A549 (cell line): Measurements from ENCODE around the gene SYT5. TPM values are rescaled to one million over a fixed set of nuclear protein-coding genes. Genes with fewer than 3 reads are reported as not detected.

Experiments used
- ATAC-seq, 2 experiments: fragments of 200-7000 bp in 1 of 2; fragments of >200 bp in 1 of 2; cut with Nextera tagmentation in 1 of 2; cut with Tn5 transposase in 1 of 2; 3 replicates each; pipeline versions ENCODE4 v1.8.0 to v1.9.1; 2018 to 2020; ENCODE audit warnings: mild to moderate bottlenecking in 1 of 2, moderate library complexity in 1 of 2
- CTCF ChIA-PET: fragments of 300-600 bp; sonication (Branson Sonifier 250); formaldehyde crosslinking; extraction: SDS; loops from one replicate; lab custom pipeline; 2021; ENCODE audit warnings: antibody characterized with exemption, inconsistent platforms; lab: Yijun Ruan, JAX
- POLR2A ChIA-PET: fragments of 350-600 bp; formaldehyde crosslinking; extraction: SDS; loops from one replicate; lab custom pipeline; 2021; ENCODE audit warnings: antibody characterized with exemption, inconsistent platforms; lab: Yijun Ruan, JAX
- DNase-seq, 2 experiments: peaks; one replicate each; pipeline versions ENCODE4 v3.0.0 to v3.0.0-alpha.2; 2011 to 2016; ENCODE audit warnings: low read depth in 1 of 2, low spot score in 1 of 2
- FAIRE-seq: peaks from 2 replicates; lab custom pipeline; 2011; peaks lifted over from hg19 to GRCh38; lab: Jason Lieb, UNC
- H3K27ac ChIP-seq, 2 experiments: fragments of >200 bp; sonication (Bioruptor Twin); formaldehyde crosslinking; 3 replicates each; pipeline ENCODE4 v1.5.1; 2016 to 2017
- H3K4me1 ChIP-seq: fragments of >200 bp; sonication (Bioruptor Twin); formaldehyde crosslinking; 3 replicates; pipeline ENCODE4 v1.6.1; 2016
- H3K4me2 ChIP-seq: fragments of >200 bp; sonication (Bioruptor Twin); formaldehyde crosslinking; 3 replicates; pipeline ENCODE4 v1.6.1; 2016
- H3K4me3 ChIP-seq: fragments of >200 bp; sonication (Bioruptor Twin); formaldehyde crosslinking; 3 replicates; pipeline ENCODE4 v1.5.1; 2016
- H3K9me3 ChIP-seq: fragments of >200 bp; sonication (Bioruptor Twin); formaldehyde crosslinking; 3 replicates; pipeline ENCODE4 v1.6.1; 2016
- ATOH8 ChIP-seq: fragments of 250-450 bp; sonication (Bioruptor Pico); IDR thresholded peaks from 2 replicates; pipeline ENCODE4 v1.5.0; 2020; ENCODE audit warnings: low read depth, mild to moderate bottlenecking, moderate library complexity
- BCL3 ChIP-seq: fragments of >200 bp; sonication (Bioruptor Twin); formaldehyde crosslinking; IDR thresholded peaks from 3 replicates; pipeline ENCODE4 v1.6.1; 2016
- CBX2 ChIP-seq: fragments of 200-600 bp; sonication (generic); IDR thresholded peaks from 2 replicates; pipeline ENCODE4 v1.6.1; 2016; ENCODE audit warnings: low read depth, mild to moderate bottlenecking, borderline replicate concordance
- CEBPB ChIP-seq, 2 experiments: fragments of >200 bp in 1 of 2; sonication (Bioruptor Twin) in 1 of 2; formaldehyde crosslinking in 1 of 2; IDR thresholded peaks; 2 replicates each; pipeline ENCODE4 v1.6.1; 2012 to 2016
- CHD2 ChIP-seq: fragments of 150-350 bp; IDR thresholded peaks from 2 replicates; pipeline ENCODE4 v1.6.1; 2014; ENCODE audit warnings: low read length; ENCODE audit not compliant: partially characterized antibody
- CTCF ChIP-seq: fragments of >200 bp; sonication (Bioruptor Twin); formaldehyde crosslinking; IDR thresholded peaks from 3 replicates; pipeline ENCODE4 v1.5.1; 2016
- E2F6 ChIP-seq: IDR thresholded peaks from 2 replicates; pipeline ENCODE4 v1.6.1; 2012; ENCODE audit warnings: low read depth, borderline replicate concordance
- EHF ChIP-seq: fragments of 250-450 bp; sonication (Bioruptor Pico); IDR thresholded peaks from 2 replicates; pipeline ENCODE4 v1.5.0; 2020; ENCODE audit warnings: mild to moderate bottlenecking
- ESRRA ChIP-seq: fragments of 150-350 bp; IDR thresholded peaks from 2 replicates; pipeline ENCODE4 v1.6.1; 2014; ENCODE audit warnings: mild to moderate bottlenecking, low read length, borderline replicate concordance
- FOSB ChIP-seq: fragments of 250-450 bp; sonication (Bioruptor Pico); IDR thresholded peaks from 2 replicates; pipeline ENCODE4 v1.5.0; 2020; ENCODE audit warnings: mild to moderate bottlenecking, moderate library complexity
- GATA3 ChIP-seq: IDR thresholded peaks from 2 replicates; pipeline ENCODE4 v1.6.1; 2012; ENCODE audit warnings: borderline replicate concordance
- HES2 ChIP-seq: fragments of >200 bp; sonication (Bioruptor Twin); formaldehyde crosslinking; IDR thresholded peaks from 2 replicates; pipeline ENCODE4 v1.6.1; 2016
- HOXB5 ChIP-seq: fragments of 250-450 bp; sonication (Bioruptor Pico); IDR thresholded peaks from 2 replicates; pipeline ENCODE4 v1.5.0; 2020; ENCODE audit warnings: mild to moderate bottlenecking, moderate library complexity
- KDM1A ChIP-seq: fragments of 200-600 bp; sonication (generic); IDR thresholded peaks from 2 replicates; pipeline ENCODE4 v1.6.1; 2016; ENCODE audit warnings: low read depth, mild to moderate bottlenecking
- MAX ChIP-seq: IDR thresholded peaks from 2 replicates; pipeline ENCODE4 v1.6.1; 2012
- MAZ ChIP-seq: fragments of 150-350 bp; IDR thresholded peaks from 2 replicates; pipeline ENCODE4 v1.6.1; 2014; ENCODE audit warnings: antibody characterized with exemption, low read depth, low read length, borderline replicate concordance
- MYC ChIP-seq: IDR thresholded peaks from 2 replicates; pipeline ENCODE4 v1.6.1; 2012; ENCODE audit warnings: mild to moderate bottlenecking, inconsistent platforms, low read length, improper control_type of control experiment, borderline replicate concordance
- PBX3 ChIP-seq: IDR thresholded peaks from 2 replicates; pipeline ENCODE4 v1.6.1; 2012
- PHF8 ChIP-seq: fragments of 200-600 bp; sonication (generic); IDR thresholded peaks from 2 replicates; pipeline ENCODE4 v1.6.1; 2016; ENCODE audit warnings: low read depth, mild to moderate bottlenecking, antibody characterized with exemption, moderate library complexity, borderline replicate concordance
- RAD21 ChIP-seq, 2 experiments: fragments of >200 bp in 1 of 2; sonication (Bioruptor Twin) in 1 of 2; formaldehyde crosslinking in 1 of 2; IDR thresholded peaks in 1 of 2; conservative IDR thresholded peaks in 1 of 2; 2 replicates in 1 of 2; 3 replicates in 1 of 2; pipeline ENCODE4 v1.6.1; 2012 to 2018; ENCODE audit warnings: inconsistent platforms in 1 of 2
- RCOR1 ChIP-seq: fragments of 150-350 bp; IDR thresholded peaks from 2 replicates; pipeline ENCODE4 v1.6.1; 2014; ENCODE audit warnings: antibody characterized with exemption, low read length, low read depth
- REST ChIP-seq: fragments of 200-600 bp; sonication (generic); IDR thresholded peaks from 2 replicates; pipeline ENCODE4 v1.6.1; 2016; ENCODE audit warnings: antibody characterized with exemption, mild to moderate bottlenecking, moderate library complexity
- SMC3 ChIP-seq: fragments of >200 bp; sonication (Bioruptor Twin); formaldehyde crosslinking; IDR thresholded peaks from 3 replicates; pipeline ENCODE4 v1.6.1; 2018; ENCODE audit warnings: inconsistent platforms
- TFCP2L1 ChIP-seq: fragments of 250-450 bp; sonication (Bioruptor Pico); IDR thresholded peaks from 2 replicates; pipeline ENCODE4 v1.5.0; 2021; ENCODE audit warnings: mild to moderate bottlenecking
- TP53 ChIP-seq: fragments of 250-450 bp; sonication (Bioruptor Pico); IDR thresholded peaks from 2 replicates; pipeline ENCODE4 v1.5.0; 2021; ENCODE audit warnings: mild to moderate bottlenecking, moderate library complexity
- ZNF302 ChIP-seq: fragments of 250-450 bp; sonication (Bioruptor Pico); IDR thresholded peaks from 2 replicates; pipeline ENCODE4 v1.9.0; 2021; ENCODE audit warnings: inconsistent platforms, mild to moderate bottlenecking, moderate library complexity
- WGBS: methylation state at CpG from one replicate; pipeline ENCODE4 v1.1.6; 2017; ENCODE audit errors: missing lambda C conversion rate; 5-methylcytosine and 5-hydroxymethylcytosine counted together
- polyA plus RNA-seq, 4 experiments: library from polyadenylated mRNA; depleted of rRNA in 3 of 4; stranded (reverse); fragments of >200 nt; fragmentation: RNase III in 1 of 4; extraction: RNeasy Plus Mini Kit Qiagen cat#74134 plus additional on column Dnase treatment in 1 of 4; gene quantifications; 2 replicates in 3 of 4; 3 replicates in 1 of 4; pipeline ENCODE4 v1.2.3, GENCODE V29; 2011 to 2017

The SYT5 gene
- polyA plus RNA-seq, 2 of the 4 experiments (the other 2 are of a cell fraction), result 0.23 to 0.65 TPM

- TF ChIP-seq REST (no peak), ZNF302 (CRISPR knock-in tag) (no peak), MYC (no peak), CEBPB (IDR thresholded peaks at IDR 0.05) (no peak), BCL3 (peak; percentile 45; the same call in 1 of the 3 replicates), FOSB (CRISPR knock-in tag) (no peak), GATA3 (no peak), HES2 (no peak), EHF (CRISPR knock-in tag) (no peak), PHF8 (peak; percentile 40; the same call in 1 of the 2 replicates), KDM1A (no peak), PBX3 (no peak), CHD2 (no peak), CBX2 (no peak), ATOH8 (CRISPR knock-in tag) (no peak)
Measured at GRCh38 chr19:55146705-55147273, 33.3 kb downstream of the SYT5 start (continued).

- WGBS, result 0% methylated on average over 24 of the region's 41 CpGs
- peak; percentile 85 to 91 for DNase-seq
- H3K4me3 ChIP-seq, result peak overlapping the region; percentile 64
- H3K4me1 ChIP-seq, result peaks cover 37% of the 10 kb centered on the region
- CTCF ChIA-PET, result interaction anchor here (0.7 to 4.6 kb wide), 28 partner anchors 9 to 485 kb away, joined by 3 to 111 read pairs (median 4); partner anchors contain the start of genes DNAAF3, PTPRH, TMEM238 and TNNI3
- H3K9me3 ChIP-seq, result no peaks in the 10 kb centered on the region
- no peak for FAIRE-seq
- H3K4me2 ChIP-seq, result peak overlapping the region; percentile 84
- ATAC-seq, result peak; percentile 73 to 83
- POLR2A ChIA-PET, result interaction anchor here (0.6 to 1.9 kb wide), 9 partner anchors 10 to 301 kb away, joined by 3 to 9 read pairs (median 5); partner anchors contain the start of genes DNAAF3, KMT5C and UBE2S
- TF ChIP-seq TP53 (no peak; the same call in 1 of the 2 replicates), ESRRA (no peak), TFCP2L1 (CRISPR knock-in tag) (0 out of 2 replicates have a peak, but pooled peaks have one; percentile 50), MAZ (peak; percentile 79; the same call in 1 of the 2 replicates), MAX (peak; percentile 82), E2F6 (0 out of 2 replicates have a peak, but pooled peaks have one; percentile 69), RAD21 (conservative IDR thresholded peaks at IDR 0.05 in 1 of 2, IDR thresholded peaks at IDR 0.05 in 1 of 2) (peak; percentile 56 to 59), CBX2 (no peak), HOXB5 (CRISPR knock-in tag) (peak; percentile 41; the same call in 1 of the 2 replicates), CTCF (peak; percentile 94), SMC3 (peak; percentile 77), MYC (no peak), RCOR1 (0 out of 2 replicates have a peak, but pooled peaks have one; percentile 65)
- peak overlapping the region; percentile 82 to 92 for H3K27ac ChIP-seq
Measured at GRCh38 chr19:55146078-55146704, 33.9 kb downstream of the SYT5 start.
